ENCODE measurements around the gene SERPINA4. TPM values are rescaled to one million over a fixed set of nuclear protein-coding genes. Genes with fewer than 3 reads are reported as not detected.

SERPINA4 gene
- total and polyA plus RNA-seq, 2 donors (not counting 3 experiments of a cell fraction or from before 2014, with no cell fraction given): not detected

- intact Hi-C loops (cut with micrococcal nuclease): no loop called here
- TF ChIP-seq, protein P1, sequence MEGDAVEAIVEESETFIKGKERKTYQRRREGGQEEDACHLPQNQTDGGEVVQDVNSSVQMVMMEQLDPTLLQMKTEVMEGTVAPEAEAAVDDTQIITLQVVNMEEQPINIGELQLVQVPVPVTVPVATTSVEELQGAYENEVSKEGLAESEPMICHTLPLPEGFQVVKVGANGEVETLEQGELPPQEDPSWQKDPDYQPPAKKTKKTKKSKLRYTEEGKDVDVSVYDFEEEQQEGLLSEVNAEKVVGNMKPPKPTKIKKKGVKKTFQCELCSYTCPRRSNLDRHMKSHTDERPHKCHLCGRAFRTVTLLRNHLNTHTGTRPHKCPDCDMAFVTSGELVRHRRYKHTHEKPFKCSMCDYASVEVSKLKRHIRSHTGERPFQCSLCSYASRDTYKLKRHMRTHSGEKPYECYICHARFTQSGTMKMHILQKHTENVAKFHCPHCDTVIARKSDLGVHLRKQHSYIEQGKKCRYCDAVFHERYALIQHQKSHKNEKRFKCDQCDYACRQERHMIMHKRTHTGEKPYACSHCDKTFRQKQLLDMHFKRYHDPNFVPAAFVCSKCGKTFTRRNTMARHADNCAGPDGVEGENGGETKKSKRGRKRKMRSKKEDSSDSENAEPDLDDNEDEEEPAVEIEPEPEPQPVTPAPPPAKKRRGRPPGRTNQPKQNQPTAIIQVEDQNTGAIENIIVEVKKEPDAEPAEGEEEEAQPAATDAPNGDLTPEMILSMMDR (IDR thresholded peaks at IDR 0.05; ENCODE audit: extremely low read depth in 1 of 2, insufficient read depth in 1 of 2, low read depth in 1 of 2, low read length in 2 of 2): no peak
- no peak for TF ChIP-seq JUN (IDR thresholded peaks at IDR 0.05; ENCODE audit: borderline replicate concordance, insufficient read depth, insufficient read length, low read depth)
- no peak for TF ChIP-seq GATA2 (IDR thresholded peaks at IDR 0.05; ENCODE audit: insufficient read depth, insufficient read length, low read depth, low read length)
- CTCF ChIA-PET: no interaction called here
Observed at GRCh38 chr14:94617988-94618822, 57.0 kb downstream of the SERPINA4 start.

GRCh38 chr14:94619297-94619696 is 58.1 kb downstream of the SERPINA4 start:
- dilution Hi-C loops (cut with MboI; ENCODE audit: extremely low pct_ligation_motif_present, low sequenced_read_pairs): no loop called here
- CTCF ChIA-PET: no interaction called here

More at GRCh38 chr14:94617988-94618822, 57.0 kb downstream of the SERPINA4 start:
- Histone ChIP-seq H3K27ac (ENCODE audit: insufficient read depth, low read depth, low read length) (no peak overlapping the region), H2AFZ (ENCODE audit: low read depth, low read length) (no peak overlapping the region), H3K9me1 (replicated peaks; ENCODE audit: control insufficient read depth, extremely low read depth, insufficient read depth, low read length) (no peaks in the 10 kb centered on the region), H3K4me3 (replicated peaks in 1 of 3; ENCODE audit: insufficient read depth in 1 of 3, low read depth in 1 of 3, low read length in 3 of 3) (no peak overlapping the region), H3K9ac (replicated peaks; ENCODE audit: extremely low read depth, insufficient read depth, low read length) (no peak overlapping the region), H3K27me3 (ENCODE audit: control insufficient read depth in 2 of 2, insufficient read depth in 2 of 2, low read length in 2 of 2) (no peaks in the 10 kb centered on the region), H3K36me3 (ENCODE audit: control insufficient read depth in 2 of 2, extremely low read depth in 1 of 2, insufficient read depth in 2 of 2, low read length in 2 of 2) (no peaks in the 10 kb centered on the region), H4K20me1 (replicated peaks; ENCODE audit: control insufficient read depth, extremely low read depth, insufficient read depth, low read length) (no peaks in the 10 kb centered on the region), H3K79me2 (ENCODE audit: control insufficient read depth, insufficient read depth, low read length) (no peaks in the 10 kb centered on the region), H3K4me2 (ENCODE audit: insufficient read depth, low read length) (no peak overlapping the region), H3K4me1 (ENCODE audit: control insufficient read depth, extremely low read depth, insufficient read depth, low read length) (no peaks in the 10 kb centered on the region), H3K9me3 (replicated peaks; ENCODE audit: control insufficient read depth, insufficient read depth, low read length) (no peaks in the 10 kb centered on the region)
- DNase-seq (ENCODE audit: low read depth, low spot score) (no peak), FAIRE-seq (no peak)
- POLR2A ChIA-PET: no interaction called here
- dilution Hi-C loops (cut with MboI; ENCODE audit: extremely low pct_ligation_motif_present, low sequenced_read_pairs): no loop called here
- BruUV-seq (replicated peaks): no TSS peak

More at GRCh38 chr14:94619297-94619696, 58.1 kb downstream of the SERPINA4 start:
- no TSS peak for BruUV-seq (replicated peaks)
- H3K79me2 ChIP-seq (ENCODE audit: control insufficient read depth, insufficient read depth, low read length): no peaks in the 10 kb centered on the region
- TF ChIP-seq MYC (IDR thresholded peaks at IDR 0.05; ENCODE audit: low read depth, low read length): no peak
- no peak for TF ChIP-seq GATA2 (IDR thresholded peaks at IDR 0.05; ENCODE audit: insufficient read depth, insufficient read length, low read depth, low read length)
- no peak for TF ChIP-seq POLR2AphosphoS5 (IDR thresholded peaks at IDR 0.05; ENCODE audit: insufficient read depth, low read depth, low read length)
- no peak for TF ChIP-seq JUN (IDR thresholded peaks at IDR 0.05; ENCODE audit: borderline replicate concordance, insufficient read depth, insufficient read length, low read depth)
- TF ChIP-seq, protein P2, sequence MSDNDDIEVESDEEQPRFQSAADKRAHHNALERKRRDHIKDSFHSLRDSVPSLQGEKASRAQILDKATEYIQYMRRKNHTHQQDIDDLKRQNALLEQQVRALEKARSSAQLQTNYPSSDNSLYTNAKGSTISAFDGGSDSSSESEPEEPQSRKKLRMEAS (IDR thresholded peaks at IDR 0.05; ENCODE audit: insufficient read depth, insufficient read length): no peak
- no peak for TF ChIP-seq FOS (IDR thresholded peaks at IDR 0.05; ENCODE audit: borderline replicate concordance, insufficient read depth, low read length)
- no peak for TF ChIP-seq POLR2A (IDR thresholded peaks at IDR 0.05; ENCODE audit: low read depth, low read length)
- H3K4me1 ChIP-seq (ENCODE audit: control insufficient read depth, extremely low read depth, insufficient read depth, low read length): no peaks in the 10 kb centered on the region
- no peak overlapping the region for H3K4me3 ChIP-seq (replicated peaks in 1 of 3; ENCODE audit: insufficient read depth in 1 of 3, low read depth in 1 of 3, low read length in 3 of 3)
- H3K9ac ChIP-seq (replicated peaks; ENCODE audit: extremely low read depth, insufficient read depth, low read length): no peak overlapping the region
- H3K4me2 ChIP-seq (ENCODE audit: insufficient read depth, low read length): no peak overlapping the region
- intact Hi-C loops (cut with micrococcal nuclease): no loop called here
- H4K20me1 ChIP-seq (replicated peaks; ENCODE audit: control insufficient read depth, extremely low read depth, insufficient read depth, low read length): no peaks in the 10 kb centered on the region
- no peak overlapping the region for H3K27ac ChIP-seq (ENCODE audit: insufficient read depth, low read depth, low read length)
- no peaks in the 10 kb centered on the region for H3K36me3 ChIP-seq (ENCODE audit: control insufficient read depth in 2 of 2, extremely low read depth in 1 of 2, insufficient read depth in 2 of 2, low read length in 2 of 2)
- no peaks in the 10 kb centered on the region for H3K9me3 ChIP-seq (replicated peaks; ENCODE audit: control insufficient read depth, insufficient read depth, low read length)
- H2AFZ ChIP-seq (ENCODE audit: low read depth, low read length): no peak overlapping the region
- DNase-seq (ENCODE audit: low read depth, low spot score) (no peak), FAIRE-seq (no peak)
- H3K9me1 ChIP-seq (replicated peaks; ENCODE audit: control insufficient read depth, extremely low read depth, insufficient read depth, low read length): no peaks in the 10 kb centered on the region
- POLR2A ChIA-PET: no interaction called here
- no peaks in the 10 kb centered on the region for H3K27me3 ChIP-seq (ENCODE audit: control insufficient read depth in 2 of 2, insufficient read depth in 2 of 2, low read length in 2 of 2)

All from endothelial cell of umbilical vein (primary cell).